HepG2 (cell line): ENCODE measurements around the gene LIMS2. TPM values are rescaled to one million over a fixed set of nuclear protein-coding genes. Genes with fewer than 3 reads are reported as not detected.

Experiments
- ATF6 ChIP-seq: sonication (generic); formaldehyde crosslinking; conservative IDR thresholded peaks from 2 replicates; pipeline ENCODE4 v1.4.0; 2020; ENCODE audit warnings: missing genetic modification reagents
- HIC2 ChIP-seq: sonication (generic); formaldehyde crosslinking; IDR thresholded peaks from 2 replicates; pipeline ENCODE4 v1.9.0; 2022; ENCODE audit warnings: low read depth, missing genetic modification reagents
- HNRNPUL1 ChIP-seq: fragments of 200-400 bp; formaldehyde crosslinking; IDR thresholded peaks from 2 replicates; pipeline ENCODE4 v1.6.1; 2017; ENCODE audit warnings: low read depth, mild to moderate bottlenecking, low read length, moderate library complexity
- KAT2B ChIP-seq: fragments of 150-350 bp; IDR thresholded peaks from 2 replicates; pipeline ENCODE4 v1.6.1; 2014; ENCODE audit warnings: low read depth, low read length, borderline replicate concordance
- MLXIP ChIP-seq: sonication (generic); formaldehyde crosslinking; IDR thresholded peaks from 2 replicates; pipeline ENCODE4 v1.9.0; 2021; ENCODE audit warnings: missing genetic modification reagents, borderline replicate concordance
- RELA ChIP-seq: sonication (generic); formaldehyde crosslinking; IDR thresholded peaks from 2 replicates; pipeline ENCODE4 v1.4.0; 2020; ENCODE audit warnings: missing genetic modification reagents
- RFXAP ChIP-seq: sonication (generic); formaldehyde crosslinking; IDR thresholded peaks from 2 replicates; pipeline ENCODE4 v1.4.0; 2020; ENCODE audit warnings: missing genetic modification reagents, borderline replicate concordance
- TCF12 ChIP-seq, 2 experiments: fragments of 450-650 bp in 1 of 2; sonication (generic) in 1 of 2; formaldehyde crosslinking in 1 of 2; IDR thresholded peaks; 2 replicates each; pipeline versions ENCODE4 v1.6.1 to v1.8.0; 2017 to 2022; ENCODE audit warnings: antibody characterized with exemption in 1 of 2, mild to moderate bottlenecking in 1 of 2, missing genetic modification reagents in 1 of 2, moderate library complexity in 1 of 2
- ZBTB7A ChIP-seq: sonication (generic); formaldehyde crosslinking; IDR thresholded peaks from 2 replicates; pipeline ENCODE4 v1.8.0; 2022; ENCODE audit warnings: mild to moderate bottlenecking, missing genetic modification reagents
- ZFP36 ChIP-seq: fragments of 150-350 bp; IDR thresholded peaks from 2 replicates; pipeline ENCODE4 v1.6.1; 2018; ENCODE audit warnings: borderline replicate concordance, low read length, low read depth; ENCODE audit not compliant: partially characterized antibody
- ZNF75D ChIP-seq: sonication (generic); formaldehyde crosslinking; IDR thresholded peaks from 2 replicates; pipeline ENCODE4 v1.8.1; 2023; ENCODE audit warnings: missing genetic modification reagents, mild to moderate bottlenecking, borderline replicate concordance
- ZNF788 ChIP-seq: sonication (generic); formaldehyde crosslinking; IDR thresholded peaks from 2 replicates; pipeline ENCODE4 v1.5.0; 2020; ENCODE audit warnings: mild to moderate bottlenecking, missing genetic modification reagents, borderline replicate concordance
- ZSCAN12 ChIP-seq: sonication (generic); formaldehyde crosslinking; IDR thresholded peaks from 2 replicates; pipeline ENCODE4 v1.9.0; 2021; ENCODE audit warnings: mild to moderate bottlenecking, missing genetic modification reagents
- polyA plus RNA-seq, 8 experiments: library from polyadenylated mRNA; depleted of rRNA in 3 of 8; stranded (reverse) in 7 of 8; unstranded in 1 of 8; fragments of >200 nt; fragmentation: Illumina TruSeq in 4 of 8; extraction: Trizol in 4 of 8; gene quantifications; 2 replicates each; pipeline versions ENCODE4 v1.2.1 to v1.2.3, GENCODE V29; 2011 to 2016; ENCODE audit warnings: low read depth in 4 of 8, missing spikeins in 1 of 8, mixed read lengths in 1 of 8; ENCODE audit not compliant: insufficient read depth in 1 of 8
- total RNA-seq, 5 experiments: library from RNA; depleted of rRNA; stranded (reverse); fragments of >200 nt; fragmentation: Illumina TruSeq; extraction: Trizol; gene quantifications; 2 replicates each; pipeline ENCODE4 v1.2.3, GENCODE V29; 2016; ENCODE audit warnings: low read depth in 1 of 5
- TF ChIP-seq, protein P1 (sequence below): sonication (generic); formaldehyde crosslinking; IDR thresholded peaks from 2 replicates; pipeline ENCODE4 v1.4.0; 2020; ENCODE audit warnings: mild to moderate bottlenecking, missing genetic modification reagents
- TF ChIP-seq, protein P2 (sequence below): sonication (generic); formaldehyde crosslinking; IDR thresholded peaks from 2 replicates; pipeline ENCODE4 v1.4.0; 2020; ENCODE audit warnings: missing genetic modification reagents, borderline replicate concordance

LIMS2 gene
- total and polyA plus RNA-seq, 2 of the 13 experiments (the other 11 are each of a cell fraction or from before 2014, with no cell fraction given) = 1.0 to 1.9 TPM

GRCh38 chr2:127591221-127591923, 84.0 kb downstream of the LIMS2 start (continued):
- TF ChIP-seq HIC2 (CRISPR knock-in tag) = no peak
- no peak for TF ChIP-seq RFXAP (CRISPR knock-in tag)
- TF ChIP-seq MLXIP (CRISPR knock-in tag) = no peak
- TF ChIP-seq RELA (CRISPR knock-in tag) = peak; percentile 84; the same call in 1 of the 2 replicates
- no peak for TF ChIP-seq KAT2B
- TF ChIP-seq, protein P1, sequence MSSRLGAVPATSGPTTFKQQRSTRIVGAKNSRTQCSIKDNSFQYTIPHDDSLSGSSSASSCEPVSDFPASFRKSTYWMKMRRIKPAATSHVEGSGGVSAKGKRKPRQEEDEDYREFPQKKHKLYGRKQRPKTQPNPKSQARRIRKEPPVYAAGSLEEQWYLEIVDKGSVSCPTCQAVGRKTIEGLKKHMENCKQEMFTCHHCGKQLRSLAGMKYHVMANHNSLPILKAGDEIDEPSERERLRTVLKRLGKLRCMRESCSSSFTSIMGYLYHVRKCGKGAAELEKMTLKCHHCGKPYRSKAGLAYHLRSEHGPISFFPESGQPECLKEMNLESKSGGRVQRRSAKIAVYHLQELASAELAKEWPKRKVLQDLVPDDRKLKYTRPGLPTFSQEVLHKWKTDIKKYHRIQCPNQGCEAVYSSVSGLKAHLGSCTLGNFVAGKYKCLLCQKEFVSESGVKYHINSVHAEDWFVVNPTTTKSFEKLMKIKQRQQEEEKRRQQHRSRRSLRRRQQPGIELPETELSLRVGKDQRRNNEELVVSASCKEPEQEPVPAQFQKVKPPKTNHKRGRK (CRISPR knock-in tag) = no peak
- TF ChIP-seq TCF12 (IDR thresholded peaks at IDR 0.05) = no peak
- no peak for TF ChIP-seq TCF12 (CRISPR knock-in tag; IDR thresholded peaks at IDR 0.05)
- no peak for TF ChIP-seq ZNF75D (CRISPR knock-in tag)
- no peak for TF ChIP-seq ATF6 (CRISPR knock-in tag)
- TF ChIP-seq, protein P2, sequence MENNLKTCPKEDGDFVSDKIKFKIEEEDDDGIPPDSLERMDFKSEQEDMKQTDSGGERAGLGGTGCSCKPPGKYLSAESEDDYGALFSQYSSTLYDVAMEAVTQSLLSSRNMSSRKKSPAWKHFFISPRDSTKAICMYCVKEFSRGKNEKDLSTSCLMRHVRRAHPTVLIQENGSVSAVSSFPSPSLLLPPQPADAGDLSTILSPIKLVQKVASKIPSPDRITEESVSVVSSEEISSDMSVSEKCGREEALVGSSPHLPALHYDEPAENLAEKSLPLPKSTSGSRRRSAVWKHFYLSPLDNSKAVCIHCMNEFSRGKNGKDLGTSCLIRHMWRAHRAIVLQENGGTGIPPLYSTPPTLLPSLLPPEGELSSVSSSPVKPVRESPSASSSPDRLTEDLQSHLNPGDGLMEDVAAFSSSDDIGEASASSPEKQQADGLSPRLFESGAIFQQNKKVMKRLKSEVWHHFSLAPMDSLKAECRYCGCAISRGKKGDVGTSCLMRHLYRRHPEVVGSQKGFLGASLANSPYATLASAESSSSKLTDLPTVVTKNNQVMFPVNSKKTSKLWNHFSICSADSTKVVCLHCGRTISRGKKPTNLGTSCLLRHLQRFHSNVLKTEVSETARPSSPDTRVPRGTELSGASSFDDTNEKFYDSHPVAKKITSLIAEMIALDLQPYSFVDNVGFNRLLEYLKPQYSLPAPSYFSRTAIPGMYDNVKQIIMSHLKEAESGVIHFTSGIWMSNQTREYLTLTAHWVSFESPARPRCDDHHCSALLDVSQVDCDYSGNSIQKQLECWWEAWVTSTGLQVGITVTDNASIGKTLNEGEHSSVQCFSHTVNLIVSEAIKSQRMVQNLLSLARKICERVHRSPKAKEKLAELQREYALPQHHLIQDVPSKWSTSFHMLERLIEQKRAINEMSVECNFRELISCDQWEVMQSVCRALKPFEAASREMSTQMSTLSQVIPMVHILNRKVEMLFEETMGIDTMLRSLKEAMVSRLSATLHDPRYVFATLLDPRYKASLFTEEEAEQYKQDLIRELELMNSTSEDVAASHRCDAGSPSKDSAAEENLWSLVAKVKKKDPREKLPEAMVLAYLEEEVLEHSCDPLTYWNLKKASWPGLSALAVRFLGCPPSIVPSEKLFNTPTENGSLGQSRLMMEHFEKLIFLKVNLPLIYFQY (CRISPR knock-in tag) = no peak
- TF ChIP-seq ZBTB7A = no peak
- TF ChIP-seq HNRNPUL1 = no peak
- peak; percentile 25 for TF ChIP-seq ZFP36
- no peak; the same call in 1 of the 2 replicates for TF ChIP-seq ZNF788
- TF ChIP-seq ZSCAN12 (CRISPR knock-in tag) = no peak
